Liver (tissue), 3 donors: ENCODE measurements around the gene OPTC.

Experiments used
- CTCF ChIP-seq: fragments of 150-350 bp; IDR thresholded peaks from 2 replicates; pipeline ENCODE4 v1.5.1; 2017; ENCODE audit warnings: improper control_type of control experiment, low read depth, low read length; ENCODE audit not compliant: missing input control
- FOXA1 ChIP-seq: IDR thresholded peaks from 2 replicates; pipeline ENCODE4 v1.6.1; 2016; ENCODE audit warnings: antibody characterized with exemption
- GABPA ChIP-seq, 2 donors: IDR thresholded peaks in 1 of 2; conservative IDR thresholded peaks in 1 of 2; 2 replicates each; pipeline ENCODE4 v1.6.1; 2016; ENCODE audit warnings: antibody characterized with exemption in 2 of 2, mild to moderate bottlenecking in 1 of 2, moderate library complexity in 1 of 2
- MAX ChIP-seq: IDR thresholded peaks from 2 replicates; pipeline ENCODE4 v1.6.1; 2016; ENCODE audit warnings: antibody characterized with exemption
- RAD21 ChIP-seq, 2 donors: IDR thresholded peaks; 2 replicates each; pipeline ENCODE4 v1.6.1; 2016; ENCODE audit warnings: antibody characterized with exemption in 2 of 2, mild to moderate bottlenecking in 2 of 2
- SP1 ChIP-seq: IDR thresholded peaks from 2 replicates; pipeline ENCODE4 v1.6.1; 2018; ENCODE audit warnings: antibody characterized with exemption, mild to moderate bottlenecking
- TAF1 ChIP-seq: conservative IDR thresholded peaks from 2 replicates; pipeline ENCODE4 v1.6.1; 2016; ENCODE audit warnings: antibody characterized with exemption, mild to moderate bottlenecking
- ZBTB33 ChIP-seq: IDR thresholded peaks from 2 replicates; pipeline ENCODE4 v1.6.1; 2016; ENCODE audit warnings: antibody characterized with exemption
- donor health status: healthy.
- donor health status: healthy.

GRCh38 chr1:203528976-203529835 is 35.3 kb downstream of the OPTC start:
- TF ChIP-seq MAX: no peak
- TF ChIP-seq CTCF: no peak
- TF ChIP-seq FOXA1: no peak
- no peak for TF ChIP-seq SP1
- TF ChIP-seq GABPA (IDR thresholded peaks at IDR 0.05 in 1 of 2, conservative IDR thresholded peaks at IDR 0.05 in 1 of 2): no peak
- TF ChIP-seq RAD21 (IDR thresholded peaks at IDR 0.05): no peak
- no peak for TF ChIP-seq ZBTB33
- no peak for TF ChIP-seq TAF1
